Adrenal gland (tissue), 12 donors: ENCODE results near the gene CLCN5. TPM values are rescaled to one million over a fixed set of nuclear protein-coding genes. Genes with fewer than 3 reads are reported as not detected.
A peak's percentile ranks its signal among the peaks of the same experiment; 100 is the strongest.

Source experiments
- DNase-seq, 7 donors: peaks; one replicate each; pipeline ENCODE4 v3.0.0-alpha.2; 2019 to 2020
- H3K27ac ChIP-seq, 5 donors: fragments of 200-600 bp; sonication (generic) in 4 of 5; 1 replicate in 3 of 5; 2 replicates in 2 of 5; pipeline versions ENCODE4 v1.5.1 to v1.8.0; 2016 to 2020; ENCODE audit warnings: mild to moderate bottlenecking in 1 of 5
- H3K27me3 ChIP-seq: fragments of 200-600 bp; 2 replicates; pipeline ENCODE4 v1.8.0; 2021
- H3K36me3 ChIP-seq, 2 donors: fragments of 200-600 bp; replicated peaks in 1 of 2; 1 replicate in 1 of 2; 2 replicates in 1 of 2; pipeline versions ENCODE4 v1.5.1 to v1.8.0; 2018 to 2022
- H3K4me1 ChIP-seq, 2 donors: fragments of 200-600 bp; replicated peaks in 1 of 2; 1 replicate in 1 of 2; 2 replicates in 1 of 2; pipeline versions ENCODE4 v1.5.1 to v1.8.0; 2018 to 2021
- H3K4me3 ChIP-seq, 4 donors: fragments of 200-600 bp; sonication (generic) in 3 of 4; one replicate each; pipeline ENCODE4 v1.5.1; 2016 to 2018
- H3K9me3 ChIP-seq, 3 donors: fragments of 200-600 bp; sonication (generic) in 1 of 3; replicated peaks in 1 of 3; 1 replicate in 2 of 3; 2 replicates in 1 of 3; pipeline versions ENCODE4 v1.5.1 to v1.8.0; 2016 to 2021
- CTCF ChIP-seq, 6 experiments: fragments of 450-650 bp in 4 of 6; fragments of 200-600 bp in 2 of 6; sonication (generic) in 1 of 6; IDR thresholded peaks; 1 replicate in 5 of 6; 2 replicates in 1 of 6; pipeline versions ENCODE4 v1.5.1 to v1.8.0; 2016 to 2021; ENCODE audit warnings: antibody characterized with exemption in 6 of 6, mild to moderate bottlenecking in 2 of 6, moderate library complexity in 1 of 6
- POLR2A ChIP-seq, 2 donors: fragments of 450-650 bp; IDR thresholded peaks; one replicate each; pipeline ENCODE4 v1.6.1; 2017; ENCODE audit warnings: antibody characterized with exemption in 2 of 2, mild to moderate bottlenecking in 2 of 2, moderate library complexity in 1 of 2
- WGBS, 4 donors: extraction: QIAGEN DNeasy Blood & Tissue Kit in 2 of 4; methylation state at CpG; one replicate each; pipeline versions ENCODE4 v1.1.5 to v1.1.7; 2013 to 2017; 5-methylcytosine and 5-hydroxymethylcytosine counted together
- intact Hi-C, 2 donors: fragments of 100-400 bp; cut with DNase I; formaldehyde crosslinking; loops; one replicate each; pipeline versions ENCODE4 v1.14.1 to v1.15.0; 2022 to 2023
- polyA plus RNA-seq, 3 donors: library from polyadenylated mRNA; stranded (reverse); fragments of 200-250 nt in 2 of 3; fragments of 350-450 nt in 1 of 3; fragmentation: Illumina TruSeq in 1 of 3; extraction: RNeasy Lipid Tissue Mini Kit (QIAGEN cat#74804) in 1 of 3; gene quantifications; one replicate each; pipeline ENCODE4 v1.2.3, GENCODE V29; 2013 to 2014
- total RNA-seq, 9 donors: library from RNA; depleted of rRNA in 4 of 9; stranded (reverse); fragments of >200 nt in 4 of 9; fragments of 120-200 nt in 1 of 9; fragmentation: NEBNext Ultra II Directional in 1 of 9; extraction: Animal tissue kit (Norgen Biotek cat#: 25700) in 1 of 9; gene quantifications; one replicate each; pipeline versions ENCODE4 v1.1.0 to v1.2.4, GENCODE V29; 2013 to 2023
- donor health status: healthy with polysubstance abuse.
- donor health status: Bipolar disorder and iron deficiency.
- donor health status: DM: yes; HTN: yes; CAD: no.
- donor health status: DM: no; HTN: no; CAD: no.
- donor health status: DM: no; HTN: no; CAD: no.
- donor health status: DM: yes; HTN: yes; CAD: no.

The CLCN5 gene
- total and polyA plus RNA-seq, 12 donors, result 3.3 to 17.3 (median 8.6) TPM

GRCh38 chrX:49878128-49878833 is 44.1 kb upstream of the CLCN5 start:
- peak overlapping the region in 2 of 4 donors; percentile 43 to 63 for H3K4me3 ChIP-seq
- peaks cover 6% of the 10 kb centered on the region for H3K27me3 ChIP-seq
- WGBS, 4 donors, result 14 to 65% (median 29%) methylated on average over 1 to 28 of the region's 28 CpGs
- intact Hi-C loops, result no loop called here
- peak; percentile 28 to 66 (median 50) for DNase-seq
- peaks cover 0 to 4% of the 10 kb centered on the region in 2 donors for H3K4me1 ChIP-seq
- H3K27ac ChIP-seq, result peak overlapping the region; percentile 39 to 88 (median 78)
- no peaks in the 10 kb centered on the region for H3K9me3 ChIP-seq
- no peaks in the 10 kb centered on the region for H3K36me3 ChIP-seq
- no peak for TF ChIP-seq CTCF (IDR thresholded peaks at IDR 0.05)
- no peak for TF ChIP-seq POLR2A (IDR thresholded peaks at IDR 0.05)

- Histone ChIP-seq H3K4me3 (peak within 1 kb of the TSS in 3 of 4 donors; percentile 43 to 63 (median 56)), H3K9me3 (no peaks in the 10 kb centered on the region), H3K4me1 (peaks cover 0 to 4% of the 10 kb centered on the region in 2 donors), H3K36me3 (no peaks in the 10 kb centered on the region), H3K27ac (peak within 1 kb of the TSS; percentile 39 to 88 (median 78)), H3K27me3 (peaks cover 6% of the 10 kb centered on the region)
- intact Hi-C loops, result no loop called here
- peak in 1 of 2 donors; percentile 58 for TF ChIP-seq POLR2A (IDR thresholded peaks at IDR 0.05)
- peak in 5 of 6 experiments; percentile 44 to 64 (median 56) for TF ChIP-seq CTCF (IDR thresholded peaks at IDR 0.05)
- DNase-seq, result peak; percentile 70 to 88 (median 76)
- 0 to 52% (median 13%) methylated on average over 9 to 60 of the region's 60 CpGs for WGBS, 4 donors
These were observed 43.4 kb upstream of the CLCN5 start, which contains the start of gene USP27X for GRCh38 chrX:49878834-49879655. Gene USP27X, plus strand, starts transcription at chrX:49879484. Its CDS starts 824 bp downstream, at chrX:49880308.

DNA sequence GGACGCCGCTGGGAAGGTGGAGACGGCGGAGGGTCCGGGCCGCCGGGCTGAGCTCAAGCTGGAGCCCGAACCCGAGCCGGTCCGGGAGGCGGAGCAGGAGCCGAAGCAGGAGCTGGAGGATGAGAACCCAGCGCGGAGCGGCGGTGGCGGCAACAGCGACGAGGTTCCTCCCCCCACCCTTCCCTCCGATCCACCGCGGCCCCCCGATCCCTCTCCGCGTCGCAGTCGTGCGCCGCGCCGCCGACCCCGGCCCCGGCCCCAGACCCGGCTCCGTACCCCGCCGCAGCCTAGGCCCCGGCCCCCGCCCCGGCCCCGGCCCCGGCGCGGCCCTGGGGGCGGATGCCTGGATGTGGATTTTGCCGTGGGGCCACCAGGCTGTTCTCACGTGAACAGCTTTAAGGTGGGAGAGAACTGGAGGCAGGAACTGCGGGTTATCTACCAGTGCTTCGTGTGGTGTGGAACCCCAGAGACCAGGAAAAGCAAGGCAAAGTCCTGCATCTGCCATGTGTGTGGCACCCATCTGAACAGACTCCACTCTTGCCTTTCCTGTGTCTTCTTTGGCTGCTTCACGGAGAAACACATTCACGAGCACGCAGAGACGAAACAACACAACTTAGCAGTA is 42.6 kb upstream of the CLCN5 start:
- Histone ChIP-seq H3K36me3 (no peaks in the 10 kb centered on the region), H3K27ac (peak overlapping the region in 3 of 5 donors; percentile 72 to 88 (median 83)), H3K9me3 (no peaks in the 10 kb centered on the region), H3K4me3 (peak overlapping the region in 2 of 4 donors; percentile 43 to 63), H3K4me1 (peaks cover 0 to 4% of the 10 kb centered on the region in 2 donors), H3K27me3 (peaks cover 6% of the 10 kb centered on the region)
- 7 to 64% (median 20%) methylated on average over 12 to 53 of the region's 55 CpGs for WGBS, 4 donors
- no peak for DNase-seq
- TF ChIP-seq CTCF (IDR thresholded peaks at IDR 0.05), result no peak
- intact Hi-C loops, result no loop called here

DNA sequence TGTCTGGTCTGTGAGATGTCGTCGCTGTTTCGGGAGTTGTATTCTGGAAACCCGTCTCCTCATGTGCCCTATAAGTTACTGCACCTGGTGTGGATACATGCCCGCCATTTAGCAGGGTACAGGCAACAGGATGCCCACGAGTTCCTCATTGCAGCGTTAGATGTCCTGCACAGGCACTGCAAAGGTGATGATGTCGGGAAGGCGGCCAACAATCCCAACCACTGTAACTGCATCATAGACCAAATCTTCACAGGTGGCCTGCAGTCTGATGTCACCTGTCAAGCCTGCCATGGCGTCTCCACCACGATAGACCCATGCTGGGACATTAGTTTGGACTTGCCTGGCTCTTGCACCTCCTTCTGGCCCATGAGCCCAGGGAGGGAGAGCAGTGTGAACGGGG is 41.7 kb upstream of the CLCN5 start:
- H3K36me3 ChIP-seq, result no peaks in the 10 kb centered on the region
- no peak overlapping the region for H3K4me3 ChIP-seq
- H3K27me3 ChIP-seq, result peaks cover 10% of the 10 kb centered on the region
- TF ChIP-seq CTCF (IDR thresholded peaks at IDR 0.05) (no peak), POLR2A (IDR thresholded peaks at IDR 0.05) (no peak)
- 80 to 98% (median 85%) methylated on average over 1 to 12 of the region's 12 CpGs for WGBS, 4 donors
- peaks cover 0 to 4% of the 10 kb centered on the region in 2 donors for H3K4me1 ChIP-seq
- no peak overlapping the region for H3K27ac ChIP-seq
- DNase-seq, result no peak
- no peaks in the 10 kb centered on the region for H3K9me3 ChIP-seq
- intact Hi-C loops, result no loop called here
